HG03342 (cell line): ENCODE data around the gene C16orf89.
A peak's percentile ranks its signal among the peaks of the same experiment; 100 is the strongest.
"Not testable (repeated sequence)": the region's sequence is repeated elsewhere in the genome, so short reads cannot be mapped to it uniquely, and the experiment has no call there.

Experiments used
- ATAC-seq: cut with Tn5 transposase; IDR thresholded peaks from one replicate; pipeline ENCODE4 v1.9.1; 2021; ENCODE audit warnings: mild to moderate bottlenecking, moderate library complexity; ENCODE audit not compliant: unreplicated experiment

C16orf89 gene

GRCh38 chr16:5085716-5086115 is 20.0 kb upstream of the C16orf89 start:
- ATAC-seq = not testable (repeated sequence)

GRCh38 chr16:5084802-5085201 is 19.0 kb upstream of the C16orf89 start:
- ATAC-seq = not testable (repeated sequence)

- ATAC-seq = not testable (repeated sequence)
Observed at GRCh38 chr16:5084099-5084731, 18.5 kb upstream of the C16orf89 start.

- not testable (repeated sequence) for ATAC-seq
Observed at GRCh38 chr16:5083646-5084045, 17.9 kb upstream of the C16orf89 start.

- ATAC-seq = not testable (repeated sequence)
Observed at GRCh38 chr16:5080996-5081395, 15.2 kb upstream of the C16orf89 start.

GRCh38 chr16:5080461-5080860 is 14.7 kb upstream of the C16orf89 start:
- not testable (repeated sequence) for ATAC-seq

- ATAC-seq = no peak
Observed at GRCh38 chr16:5078626-5079025, 12.9 kb upstream of the C16orf89 start.

GRCh38 chr16:5077304-5077703 is 11.5 kb upstream of the C16orf89 start:
- no peak for ATAC-seq

GRCh38 chr16:5075637-5076036 is 9.9 kb upstream of the C16orf89 start:
- no peak for ATAC-seq

- ATAC-seq = not testable (repeated sequence)
Observed at GRCh38 chr16:5073771-5074170, 8.0 kb upstream of the C16orf89 start.

GRCh38 chr16:5073279-5073629 is 7.5 kb upstream of the C16orf89 start:
- no peak for ATAC-seq

GRCh38 chr16:5072334-5073278 is 6.8 kb upstream of the C16orf89 start:
- ATAC-seq = no peak

- peak; percentile 85 for ATAC-seq
Observed at GRCh38 chr16:5071681-5072333, 6.1 kb upstream of the C16orf89 start, which contains the start of gene ALG1. Gene ALG1 (plus strand): TSS chr16:5071843. CDS start chr16:5071850, 7 bp downstream.

- ATAC-seq = no peak
Observed at GRCh38 chr16:5071341-5071680, 5.6 kb upstream of the C16orf89 start.

- no peak for ATAC-seq
Observed at GRCh38 chr16:5070431-5071186, 4.9 kb upstream of the C16orf89 start.

- ATAC-seq = no peak
Observed at GRCh38 chr16:5069854-5070253, 4.1 kb upstream of the C16orf89 start.

GRCh38 chr16:5069048-5069447 is 3.3 kb upstream of the C16orf89 start:
- ATAC-seq = no peak

GRCh38 chr16:5066511-5066910 is 755 bp upstream of the C16orf89 start:
- ATAC-seq = no peak

GRCh38 chr16:5065326-5065725 is 430 bp downstream of the C16orf89 start:
- ATAC-seq = no peak

GRCh38 chr16:5064915-5065314 is 841 bp downstream of the C16orf89 start:
- no peak for ATAC-seq
